NT2/D1 (cell line): ENCODE results near the gene IMMP2L.

ENCODE experiments used
- YY1 ChIP-seq: IDR thresholded peaks from 2 replicates; pipeline ENCODE4 v1.6.1; 2011; ENCODE audit not compliant: insufficient read length, insufficient read depth
- ZNF274 ChIP-seq: IDR thresholded peaks from 2 replicates; pipeline ENCODE4 v1.6.1; 2011; ENCODE audit warnings: mild to moderate bottlenecking, low read depth, low read length

GRCh38 chr7:110944966-110945644, 617.2 kb downstream of the IMMP2L start:
- TF ChIP-seq YY1 (no peak), ZNF274 (no peak)
